A673 (cell line): ENCODE results near the gene MTURN. TPM values are rescaled to one million over a fixed set of nuclear protein-coding genes. Genes with fewer than 3 reads are reported as not detected.

Experiments used
- BruUV-seq: library from RNA; stranded (reverse); fragments of 400-500 nt; replicated peaks from 2 replicates; lab custom pipeline; 2021; lab: Mats Ljungman, UMichigan
- CTCF ChIA-PET: fragments of 300-600 bp; sonication (Branson Sonifier 250); formaldehyde crosslinking; loops from one replicate; lab custom pipeline; 2022; ENCODE audit warnings: antibody characterized with exemption; lab: Charles Lee
- POLR2A ChIA-PET: fragments of 300-600 bp; sonication (Branson Sonifier 250); formaldehyde crosslinking; loops from one replicate; lab custom pipeline; 2022; ENCODE audit warnings: antibody characterized with exemption; ENCODE audit not compliant: low non-redundant PET; lab: Charles Lee
- DNase-seq: peaks from one replicate; pipeline ENCODE4 v3.0.0-alpha.2; 2015; ENCODE audit warnings: low spot score
- H3K27ac ChIP-seq: fragments of 200-600 bp; sonication (generic); 2 replicates; pipeline ENCODE4 v1.5.1; 2016; ENCODE audit warnings: mixed run types, low read depth, mild to moderate bottlenecking, mixed read lengths, antibody characterized with exemption, low read length; ENCODE audit not compliant: poor library complexity, severe bottlenecking
- H3K27me3 ChIP-seq: fragments of 200-600 bp; sonication (generic); replicated peaks from 2 replicates; pipeline ENCODE4 v1.6.1; 2017; ENCODE audit warnings: mixed run types, low read depth, mild to moderate bottlenecking, mixed read lengths, antibody characterized with exemption, low read length; ENCODE audit not compliant: insufficient read depth, poor library complexity
- H3K36me3 ChIP-seq: fragments of 200-600 bp; sonication (generic); 2 replicates; pipeline ENCODE4 v1.6.1; 2016; ENCODE audit warnings: mixed run types, mild to moderate bottlenecking, mixed read lengths, antibody characterized with exemption, low read length; ENCODE audit not compliant: insufficient read depth, poor library complexity, severe bottlenecking
- H3K4me1 ChIP-seq: fragments of 200-600 bp; sonication (generic); 2 replicates; pipeline ENCODE4 v1.6.1; 2017; ENCODE audit warnings: mixed run types, mild to moderate bottlenecking, mixed read lengths, antibody characterized with exemption, low read length; ENCODE audit not compliant: insufficient read depth, poor library complexity, severe bottlenecking
- H3K4me3 ChIP-seq: fragments of 200-600 bp; sonication (generic); 2 replicates; pipeline ENCODE4 v1.5.1; 2016; ENCODE audit warnings: low read depth, mixed run types, mild to moderate bottlenecking, mixed read lengths, low read length; ENCODE audit not compliant: poor library complexity, severe bottlenecking
- H3K9me3 ChIP-seq: fragments of 200-600 bp; sonication (generic); 2 replicates; pipeline ENCODE4 v1.6.1; 2016; ENCODE audit warnings: mixed run types, low read depth, mild to moderate bottlenecking, mixed read lengths, antibody characterized with exemption, low read length; ENCODE audit not compliant: poor library complexity, severe bottlenecking
- CTCF ChIP-seq: fragments of 300-800, 200-600 bp; sonication (generic); conservative IDR thresholded peaks from 2 replicates; pipeline ENCODE4 v1.5.1; 2017; ENCODE audit warnings: low read depth, mild to moderate bottlenecking, antibody characterized with exemption, low read length, moderate library complexity, mixed read lengths
- EZH2 ChIP-seq: fragments of 200-600 bp; sonication (generic); IDR thresholded peaks from 2 replicates; pipeline ENCODE4 v1.6.1; 2017; ENCODE audit warnings: borderline replicate concordance, low read depth, mild to moderate bottlenecking, mixed read lengths, antibody characterized with exemption, low read length; ENCODE audit not compliant: poor library complexity, severe bottlenecking
- intact Hi-C: fragments of 100-400 bp; cut with micrococcal nuclease; formaldehyde crosslinking; loops from one replicate; pipeline ENCODE4 v1.10.0; 2022; ENCODE audit not compliant: unreplicated experiment
- total RNA-seq: library from RNA; stranded (reverse); gene quantifications from 2 replicates; pipeline ENCODE4 v1.2.3, GENCODE V29; 2021

Gene MTURN
- total RNA-seq, 1 experiment from 2014 or later: 2.6 TPM

DNA sequence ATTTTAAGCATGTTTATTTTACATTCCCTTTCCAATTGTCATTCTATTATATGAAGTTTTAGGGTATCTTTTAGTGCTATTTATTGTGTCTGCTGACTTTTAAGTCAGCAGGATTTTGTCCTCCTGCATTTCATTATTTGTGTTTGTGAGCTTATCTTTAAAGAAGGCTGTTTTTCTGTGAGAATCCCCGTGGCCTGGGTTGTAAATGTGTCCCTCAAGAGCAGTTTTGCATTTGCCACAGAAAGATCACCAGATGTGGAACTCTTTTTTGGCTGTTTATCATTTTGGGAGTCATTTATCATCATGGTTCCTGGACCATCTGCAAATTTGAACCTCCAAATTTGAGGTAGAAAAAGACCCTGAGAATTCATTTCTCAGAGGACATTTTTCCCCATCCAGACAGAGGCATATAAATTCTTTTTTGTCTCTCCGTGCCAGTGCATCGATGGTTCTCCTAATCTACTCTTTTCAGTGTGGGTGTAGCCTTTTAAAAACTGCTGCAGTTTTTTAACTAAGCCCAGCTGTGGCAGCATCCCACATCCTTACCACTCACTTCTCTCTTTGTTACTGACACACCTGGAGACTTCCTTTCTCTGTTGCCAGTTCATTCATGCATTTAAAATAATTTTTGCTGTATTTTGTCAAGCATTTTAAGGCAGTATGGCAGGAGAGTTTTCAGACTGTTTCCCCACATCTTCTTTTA, 20.1 kb upstream of the MTURN start:
- H3K36me3 ChIP-seq: no peaks in the 10 kb centered on the region
- H3K9me3 ChIP-seq: peaks cover 9% of the 10 kb centered on the region
- BruUV-seq: no TSS peak
- POLR2A ChIA-PET: no interaction called here
- TF ChIP-seq CTCF (no peak), EZH2 (no peak)
- no peak overlapping the region for H3K4me3 ChIP-seq
- CTCF ChIA-PET: no interaction called here
- DNase-seq: no peak
- intact Hi-C loops: no loop called here
- H3K27ac ChIP-seq: no peak overlapping the region
- peaks cover 14% of the 10 kb centered on the region for H3K4me1 ChIP-seq
- no peaks in the 10 kb centered on the region for H3K27me3 ChIP-seq

DNA sequence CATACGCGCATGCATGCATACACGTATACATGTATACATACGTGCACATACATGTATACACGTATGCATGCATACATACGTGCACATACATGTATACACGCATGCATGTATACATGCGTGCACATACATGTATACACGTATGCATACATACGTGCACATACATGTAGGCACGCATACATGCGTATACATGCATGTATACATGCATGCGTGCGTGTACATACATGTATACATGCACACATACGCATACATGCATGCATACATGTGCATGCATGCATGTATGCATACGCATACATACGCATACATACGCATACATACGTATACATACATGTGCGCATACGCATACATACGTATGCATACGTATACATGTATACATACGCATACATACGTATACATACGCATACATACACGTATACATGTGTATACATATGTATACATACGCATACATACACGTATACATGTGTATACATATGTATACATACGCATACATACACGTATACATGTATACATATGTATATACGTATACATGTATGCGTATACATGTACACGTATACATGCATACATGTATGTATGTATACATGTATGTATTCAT, 19.0 kb upstream of the MTURN start:
- no peak for DNase-seq
- Histone ChIP-seq H3K9me3 (peaks cover 9% of the 10 kb centered on the region), H3K27me3 (no peaks in the 10 kb centered on the region), H3K36me3 (no peaks in the 10 kb centered on the region), H3K4me1 (peaks cover 14% of the 10 kb centered on the region), H3K27ac (no peak overlapping the region), H3K4me3 (no peak overlapping the region)
- CTCF ChIA-PET: no interaction called here
- BruUV-seq: no TSS peak
- no peak for TF ChIP-seq EZH2
- no peak for TF ChIP-seq CTCF
- POLR2A ChIA-PET: no interaction called here
- intact Hi-C loops: no loop called here

- Histone ChIP-seq H3K36me3 (no peaks in the 10 kb centered on the region), H3K9me3 (peaks cover 9% of the 10 kb centered on the region), H3K4me3 (peak overlapping the region; percentile 4), H3K27ac (peak overlapping the region; percentile 26), H3K27me3 (no peaks in the 10 kb centered on the region), H3K4me1 (peaks cover 14% of the 10 kb centered on the region)
- POLR2A ChIA-PET: interaction anchor here (0.6 kb wide), 1 partner anchor 104 kb away, joined by 3 read pairs; no protein-coding TSS in a partner anchor
- peak; percentile 81 for DNase-seq
- TF ChIP-seq EZH2 (no peak), CTCF (no peak)
- CTCF ChIA-PET: no interaction called here
- BruUV-seq: no TSS peak
- intact Hi-C loops: no loop called here
These were observed 18.0 kb upstream of the MTURN start for GRCh38 chr7:30116771-30117170.
